Endothelial cell (in vitro differentiated cells): ENCODE data around the gene SYNDIG1. TPM values are rescaled to one million over a fixed set of nuclear protein-coding genes. Genes with fewer than 3 reads are reported as not detected.

Experiments
- DNase-seq: peaks from one replicate; pipeline ENCODE4 v3.0.0; 2021; ENCODE audit warnings: low spot score
- H3K27ac Mint-ChIP-seq: one replicate; pipeline ENCODE4 v1.8.0; 2021; ENCODE audit warnings: mixed read lengths, inconsistent platforms; ENCODE audit not compliant: unreplicated experiment
- H3K27me3 Mint-ChIP-seq: one replicate; pipeline ENCODE4 v1.8.0; 2021; ENCODE audit warnings: mild to moderate bottlenecking, moderate library complexity, mixed read lengths, inconsistent platforms; ENCODE audit not compliant: unreplicated experiment
- H3K36me3 Mint-ChIP-seq: one replicate; pipeline ENCODE4 v1.8.0; 2021; ENCODE audit warnings: mild to moderate bottlenecking, low read depth, mixed read lengths, inconsistent platforms; ENCODE audit not compliant: unreplicated experiment
- H3K4me1 Mint-ChIP-seq: one replicate; pipeline ENCODE4 v1.8.0; 2021; ENCODE audit warnings: mild to moderate bottlenecking, mixed read lengths, inconsistent platforms; ENCODE audit not compliant: unreplicated experiment
- H3K4me3 Mint-ChIP-seq: one replicate; pipeline ENCODE4 v1.8.0; 2021; ENCODE audit warnings: mild to moderate bottlenecking, mixed read lengths, inconsistent platforms; ENCODE audit not compliant: unreplicated experiment
- H3K9me3 Mint-ChIP-seq: one replicate; pipeline ENCODE4 v1.8.0; 2021; ENCODE audit warnings: mixed read lengths, inconsistent platforms; ENCODE audit not compliant: unreplicated experiment
- total RNA-seq: library from RNA; stranded (reverse); fragmentation: NEBNext Ultra II Directional; extraction: Animal tissue kit (Norgen Biotek cat#: 25700); gene quantifications from one replicate; pipeline ENCODE4 v1.2.1, GENCODE V29; 2021; ENCODE audit not compliant: unreplicated experiment
- TF ChIP-seq, protein P1 (sequence below): fragments of 200-600 bp; sonication (generic); IDR thresholded peaks from one replicate; pipeline ENCODE4 v1.5.0; 2021; ENCODE audit warnings: antibody characterized with exemption; ENCODE audit not compliant: unreplicated experiment

The SYNDIG1 gene
- total RNA-seq, 1 donor from 2014 or later, result 8.1 TPM

GRCh38 chr20:24590178-24590982 is 121.0 kb downstream of the SYNDIG1 start:
- TF ChIP-seq, protein P1, sequence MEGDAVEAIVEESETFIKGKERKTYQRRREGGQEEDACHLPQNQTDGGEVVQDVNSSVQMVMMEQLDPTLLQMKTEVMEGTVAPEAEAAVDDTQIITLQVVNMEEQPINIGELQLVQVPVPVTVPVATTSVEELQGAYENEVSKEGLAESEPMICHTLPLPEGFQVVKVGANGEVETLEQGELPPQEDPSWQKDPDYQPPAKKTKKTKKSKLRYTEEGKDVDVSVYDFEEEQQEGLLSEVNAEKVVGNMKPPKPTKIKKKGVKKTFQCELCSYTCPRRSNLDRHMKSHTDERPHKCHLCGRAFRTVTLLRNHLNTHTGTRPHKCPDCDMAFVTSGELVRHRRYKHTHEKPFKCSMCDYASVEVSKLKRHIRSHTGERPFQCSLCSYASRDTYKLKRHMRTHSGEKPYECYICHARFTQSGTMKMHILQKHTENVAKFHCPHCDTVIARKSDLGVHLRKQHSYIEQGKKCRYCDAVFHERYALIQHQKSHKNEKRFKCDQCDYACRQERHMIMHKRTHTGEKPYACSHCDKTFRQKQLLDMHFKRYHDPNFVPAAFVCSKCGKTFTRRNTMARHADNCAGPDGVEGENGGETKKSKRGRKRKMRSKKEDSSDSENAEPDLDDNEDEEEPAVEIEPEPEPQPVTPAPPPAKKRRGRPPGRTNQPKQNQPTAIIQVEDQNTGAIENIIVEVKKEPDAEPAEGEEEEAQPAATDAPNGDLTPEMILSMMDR, result no peak
- H3K9me3 Mint-ChIP-seq, result no peaks in the 10 kb centered on the region
- H3K4me3 Mint-ChIP-seq, result no peak overlapping the region
- no peaks in the 10 kb centered on the region for H3K4me1 Mint-ChIP-seq
- DNase-seq, result no peak
- no peak overlapping the region for H3K27ac Mint-ChIP-seq
- H3K36me3 Mint-ChIP-seq, result peaks cover 10% of the 10 kb centered on the region
- H3K27me3 Mint-ChIP-seq, result peaks cover under 1% of the 10 kb centered on the region

GRCh38 chr20:24597051-24597450 is 127.6 kb downstream of the SYNDIG1 start:
- H3K27me3 Mint-ChIP-seq, result no peaks in the 10 kb centered on the region
- H3K27ac Mint-ChIP-seq, result no peak overlapping the region
- DNase-seq, result no peak
- peaks cover 8% of the 10 kb centered on the region for H3K36me3 Mint-ChIP-seq
- no peak overlapping the region for H3K4me3 Mint-ChIP-seq
- no peaks in the 10 kb centered on the region for H3K4me1 Mint-ChIP-seq
- H3K9me3 Mint-ChIP-seq, result no peaks in the 10 kb centered on the region
- TF ChIP-seq, protein P1, result no peak

GRCh38 chr20:24598346-24598745 is 128.9 kb downstream of the SYNDIG1 start:
- Mint-ChIP-seq H3K4me1 (no peaks in the 10 kb centered on the region), H3K9me3 (no peaks in the 10 kb centered on the region), H3K27me3 (no peaks in the 10 kb centered on the region), H3K4me3 (no peak overlapping the region), H3K36me3 (peaks cover 3% of the 10 kb centered on the region), H3K27ac (no peak overlapping the region)
- no peak for DNase-seq
- TF ChIP-seq, protein P1, result no peak

- no peak for DNase-seq
- H3K4me3 Mint-ChIP-seq, result no peak overlapping the region
- peaks cover 3% of the 10 kb centered on the region for H3K36me3 Mint-ChIP-seq
- no peaks in the 10 kb centered on the region for H3K9me3 Mint-ChIP-seq
- no peaks in the 10 kb centered on the region for H3K27me3 Mint-ChIP-seq
- TF ChIP-seq, protein P1, result no peak
- no peak overlapping the region for H3K27ac Mint-ChIP-seq
- no peaks in the 10 kb centered on the region for H3K4me1 Mint-ChIP-seq
Observed at GRCh38 chr20:24598996-24599395, 129.6 kb downstream of the SYNDIG1 start.

- TF ChIP-seq, protein P1, result no peak
- no peak overlapping the region for H3K27ac Mint-ChIP-seq
- no peak for DNase-seq
- no peak overlapping the region for H3K4me3 Mint-ChIP-seq
- H3K4me1 Mint-ChIP-seq, result no peaks in the 10 kb centered on the region
- peaks cover 3% of the 10 kb centered on the region for H3K36me3 Mint-ChIP-seq
- H3K27me3 Mint-ChIP-seq, result no peaks in the 10 kb centered on the region
- no peaks in the 10 kb centered on the region for H3K9me3 Mint-ChIP-seq
Observed at GRCh38 chr20:24600012-24600411, 130.6 kb downstream of the SYNDIG1 start.
